Erythroblast (primary cell): ENCODE measurements around the gene CASS4.

ENCODE experiments used
- GATA1 ChIP-seq: IDR thresholded peaks from 2 replicates; pipeline ENCODE4 v1.6.1; 2011; ENCODE audit warnings: low read depth, mild to moderate bottlenecking, control low read depth, low read length, moderate library complexity
- POLR2A ChIP-seq: IDR thresholded peaks from 2 replicates; pipeline ENCODE4 v1.6.1; 2011; ENCODE audit warnings: mild to moderate bottlenecking, low read length

DNA sequence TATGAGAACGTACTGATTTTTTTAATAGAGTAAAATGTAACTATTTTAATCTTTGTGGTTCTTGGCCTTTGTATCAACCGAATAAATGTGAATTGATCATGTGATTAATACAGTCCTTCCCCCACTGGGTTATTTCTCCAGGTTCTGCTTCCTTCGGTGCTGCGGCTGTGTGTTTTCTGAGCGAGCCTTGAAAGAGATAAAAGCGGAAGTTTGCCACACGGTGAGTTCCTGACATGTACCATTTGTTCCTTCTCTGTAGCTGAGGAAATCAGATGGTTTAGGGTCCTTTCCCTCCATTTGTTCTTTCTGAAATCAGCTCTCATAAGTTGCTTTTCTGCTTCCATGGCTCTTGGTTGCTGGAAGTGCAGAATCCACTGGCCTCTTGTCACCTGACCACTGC lies 71.9 kb downstream of the CASS4 start:
- TF ChIP-seq POLR2A (no peak), GATA1 (no peak)
